HepG2 (cell line): ENCODE data around the gene HPDL. TPM values are rescaled to one million over a fixed set of nuclear protein-coding genes. Genes with fewer than 3 reads are reported as not detected.

ENCODE experiments used
- ATAC-seq: fragments of 200-7000 bp; cut with Tn5 transposase; 3 replicates; pipeline ENCODE4 v1.9.1; 2020; ENCODE audit warnings: mild to moderate bottlenecking, moderate library complexity
- BruUV-seq: library from RNA; stranded (reverse); fragments of 400-500 nt; replicated peaks from 2 replicates; lab custom pipeline; 2021; lab: Mats Ljungman, UMichigan
- CTCF ChIA-PET: fragments of 300-600 bp; formaldehyde crosslinking; extraction: SDS; loops from one replicate; lab custom pipeline; 2021; ENCODE audit warnings: low total read pairs, inconsistent platforms, low intra/inter-chr PET ratio; lab: Yijun Ruan, JAX
- POLR2A ChIA-PET: fragments of 350-600 bp; sonication (Branson Sonifier 250); formaldehyde crosslinking; loops from one replicate; lab custom pipeline; 2020; ENCODE audit warnings: antibody characterized with exemption, inconsistent platforms; lab: Yijun Ruan, JAX
- DNase-seq: peaks from one replicate; pipeline ENCODE4 v3.0.0-alpha.2; 2015; ENCODE audit warnings: low spot score
- FAIRE-seq: peaks from 3 replicates; lab custom pipeline; 2011; peaks lifted over from hg19 to GRCh38; lab: Jason Lieb, UNC
- H2AFZ ChIP-seq: one replicate; pipeline ENCODE4 v1.6.1; 2011; ENCODE audit warnings: low read length, inconsistent platforms
- H3K27ac ChIP-seq: fragments of 300-600 bp; 3 replicates; pipeline ENCODE4 v1.8.0; 2011; ENCODE audit warnings: mixed run types, mild to moderate bottlenecking, mixed read lengths, low read length, inconsistent platforms; ENCODE audit not compliant: insufficient read depth; ENCODE audit errors: extremely low read length
- H3K27me3 ChIP-seq, 2 experiments: fragments of 200-600 bp in 1 of 2; 2 replicates in 1 of 2; 3 replicates in 1 of 2; pipeline versions ENCODE4 v1.6.0 to v1.8.0; 2011; ENCODE audit warnings: low read length in 2 of 2, mild to moderate bottlenecking in 2 of 2, moderate library complexity in 2 of 2, inconsistent platforms in 1 of 2; ENCODE audit not compliant: insufficient read depth in 2 of 2, control insufficient read depth in 1 of 2
- H3K36me3 ChIP-seq, 2 experiments: fragments of 200-600 bp in 1 of 2; replicated peaks in 1 of 2; 2 replicates in 1 of 2; 3 replicates in 1 of 2; pipeline versions ENCODE4 v1.5.1 to v1.8.0; 2011; ENCODE audit warnings: low read length in 2 of 2, inconsistent platforms in 1 of 2; ENCODE audit not compliant: insufficient read depth in 2 of 2, control insufficient read depth in 1 of 2
- H3K4me1 ChIP-seq: 2 replicates; pipeline ENCODE4 v1.5.1; 2012; ENCODE audit warnings: low read length, inconsistent platforms; ENCODE audit not compliant: insufficient read depth
- H3K4me2 ChIP-seq: 2 replicates; pipeline ENCODE4 v1.6.0; 2011; ENCODE audit warnings: low read depth, low read length, inconsistent platforms
- H3K4me3 ChIP-seq, 3 experiments: fragments of 200-600 bp in 1 of 3; sonication (generic), shearing (Covaris generic) in 1 of 3; replicated peaks in 1 of 3; 2 replicates each; pipeline ENCODE4 v1.5.1; 2011 to 2016; ENCODE audit warnings: low read length in 3 of 3, inconsistent platforms in 2 of 3, low read depth in 2 of 3, mild to moderate bottlenecking in 2 of 3, control low read depth in 1 of 3, mixed read lengths in 1 of 3; ENCODE audit not compliant: insufficient read depth in 1 of 3
- H3K79me2 ChIP-seq: one replicate; pipeline ENCODE4 v1.6.1; 2011; ENCODE audit warnings: low read length, inconsistent platforms; ENCODE audit not compliant: insufficient read depth
- H3K9ac ChIP-seq: 2 replicates; pipeline ENCODE4 v1.6.0; 2011; ENCODE audit warnings: mild to moderate bottlenecking, low read depth, low read length, inconsistent platforms; ENCODE audit not compliant: insufficient read depth
- H3K9me3 ChIP-seq: 2 replicates; pipeline ENCODE4 v1.5.1; 2012; ENCODE audit warnings: mild to moderate bottlenecking, low read length
- H4K20me1 ChIP-seq: 2 replicates; pipeline ENCODE4 v1.6.0; 2011; ENCODE audit warnings: inconsistent platforms, mild to moderate bottlenecking, low read length, moderate library complexity; ENCODE audit not compliant: insufficient read depth
- AGO2 ChIP-seq: fragments of 200-400 bp; formaldehyde crosslinking; optimal IDR thresholded peaks from 2 replicates; pipeline ENCODE3; 2017; ENCODE audit warnings: mild to moderate bottlenecking, low read depth, low read length, moderate library complexity
- ARID2 ChIP-seq: sonication (generic); formaldehyde crosslinking; IDR thresholded peaks from 2 replicates; pipeline ENCODE4 v1.8.1; 2022; ENCODE audit warnings: mild to moderate bottlenecking, missing genetic modification reagents, borderline replicate concordance
- DNMT3B ChIP-seq: conservative IDR thresholded peaks from 2 replicates; pipeline ENCODE4 v1.6.1; 2016; ENCODE audit warnings: missing biosample characterization, control low read depth
- HNF1B ChIP-seq: sonication (generic); formaldehyde crosslinking; IDR thresholded peaks from 2 replicates; pipeline ENCODE4 v1.5.1; 2020; ENCODE audit warnings: mild to moderate bottlenecking, moderate library complexity, missing genetic modification reagents
- MXD4 ChIP-seq: IDR thresholded peaks from 2 replicates; pipeline ENCODE4 v1.6.1; 2016; ENCODE audit warnings: mild to moderate bottlenecking, missing biosample characterization, missing genetic modification reagents
- NR0B2 ChIP-seq: sonication (generic); formaldehyde crosslinking; IDR thresholded peaks from 2 replicates; pipeline ENCODE4 v1.4.0; 2020; ENCODE audit warnings: mild to moderate bottlenecking, missing genetic modification reagents
- POLR2A ChIP-seq, 2 experiments: IDR thresholded peaks; 2 replicates each; pipeline ENCODE4 v1.6.1; 2011; ENCODE audit warnings: low read depth in 2 of 2, low read length in 2 of 2, mild to moderate bottlenecking in 1 of 2, moderate library complexity in 1 of 2; ENCODE audit not compliant: insufficient read depth in 1 of 2
- RBM22 ChIP-seq: fragments of 200-400 bp; formaldehyde crosslinking; optimal IDR thresholded peaks from 2 replicates; pipeline ENCODE3; 2017; ENCODE audit warnings: mild to moderate bottlenecking, low read length, moderate library complexity
- SIX4 ChIP-seq: sonication (generic); formaldehyde crosslinking; IDR thresholded peaks from 2 replicates; pipeline ENCODE4 v1.4.0; 2020; ENCODE audit warnings: missing genetic modification reagents
- SNAPC2 ChIP-seq: sonication (generic); formaldehyde crosslinking; IDR thresholded peaks from 2 replicates; pipeline ENCODE4 v1.8.1; 2022; ENCODE audit warnings: mild to moderate bottlenecking, missing genetic modification reagents
- ZBTB3 ChIP-seq: sonication (generic); formaldehyde crosslinking; IDR thresholded peaks from 2 replicates; pipeline ENCODE4 v1.4.0; 2020; ENCODE audit warnings: low read depth, mild to moderate bottlenecking, moderate library complexity, missing genetic modification reagents, borderline replicate concordance
- ZFX ChIP-seq: sonication (generic); formaldehyde crosslinking; IDR thresholded peaks from 2 replicates; pipeline ENCODE4 v1.4.0; 2020; ENCODE audit warnings: mild to moderate bottlenecking, low read depth, missing genetic modification reagents, moderate library complexity
- ZNF572 ChIP-seq: sonication (generic); formaldehyde crosslinking; IDR thresholded peaks from 2 replicates; pipeline ENCODE4 v1.5.1; 2020; ENCODE audit warnings: mild to moderate bottlenecking, missing genetic modification reagents
- ZNF660 ChIP-seq: sonication (generic); formaldehyde crosslinking; IDR thresholded peaks from 2 replicates; pipeline ENCODE4 v1.5.1; 2020; ENCODE audit warnings: mild to moderate bottlenecking, low read depth, missing genetic modification reagents, borderline replicate concordance
- ZNF747 ChIP-seq: sonication (generic); formaldehyde crosslinking; IDR thresholded peaks from 2 replicates; pipeline ENCODE4 v1.8.1; 2023; ENCODE audit warnings: missing genetic modification reagents, mild to moderate bottlenecking, borderline replicate concordance
- ZNF788 ChIP-seq: sonication (generic); formaldehyde crosslinking; IDR thresholded peaks from 2 replicates; pipeline ENCODE4 v1.5.0; 2020; ENCODE audit warnings: mild to moderate bottlenecking, missing genetic modification reagents, borderline replicate concordance
- ZSCAN30 ChIP-seq: sonication (generic); formaldehyde crosslinking; IDR thresholded peaks from 2 replicates; pipeline ENCODE4 v1.5.0; 2020; ENCODE audit warnings: mild to moderate bottlenecking, missing genetic modification reagents
- WGBS: methylation state at CpG from one replicate; pipeline ENCODE4 v1.1.6; 2017; ENCODE audit warnings: low lambda C conversion rate; 5-methylcytosine and 5-hydroxymethylcytosine counted together
- in situ Hi-C: cut with HindIII; loops from 2 replicates; pipeline ENCODE4 v1.10.0; 2017; ENCODE audit warnings: low pct_unique_long_range_greater_than_20kb; ENCODE audit not compliant: extremely low pct_ligation_motif_present
- intact Hi-C: fragments of 100-400 bp; cut with micrococcal nuclease; formaldehyde crosslinking; loops from one replicate; pipeline ENCODE4 v1.10.0; 2022; ENCODE audit not compliant: unreplicated experiment
- polyA plus RNA-seq, 8 experiments: library from polyadenylated mRNA; depleted of rRNA in 3 of 8; stranded (reverse) in 7 of 8; unstranded in 1 of 8; fragments of >200 nt; fragmentation: Illumina TruSeq in 4 of 8; extraction: Trizol in 4 of 8; gene quantifications; 2 replicates each; pipeline versions ENCODE4 v1.2.1 to v1.2.3, GENCODE V29; 2011 to 2016; ENCODE audit warnings: low read depth in 4 of 8, missing spikeins in 1 of 8, mixed read lengths in 1 of 8; ENCODE audit not compliant: insufficient read depth in 1 of 8
- total RNA-seq, 5 experiments: library from RNA; depleted of rRNA; stranded (reverse); fragments of >200 nt; fragmentation: Illumina TruSeq; extraction: Trizol; gene quantifications; 2 replicates each; pipeline ENCODE4 v1.2.3, GENCODE V29; 2016; ENCODE audit warnings: low read depth in 1 of 5
- TF ChIP-seq, protein P1 (sequence below): sonication (generic); formaldehyde crosslinking; IDR thresholded peaks from 2 replicates; pipeline ENCODE4 v1.5.0; 2020; ENCODE audit warnings: mild to moderate bottlenecking, missing genetic modification reagents, moderate library complexity

HPDL gene
- total and polyA plus RNA-seq, 2 of the 13 experiments (the other 11 are each of a cell fraction or from before 2014, with no cell fraction given): not detected

- Histone ChIP-seq H3K9me3 (no peaks in the 10 kb centered on the region), H3K27me3 (no peaks in the 10 kb centered on the region; a peak in 1 of 5 replicates), H4K20me1 (no peaks in the 10 kb centered on the region), H3K9ac (peak overlapping the region; percentile 87), H2AFZ (no peak overlapping the region), H3K4me1 (peaks cover 49% of the 10 kb centered on the region), H3K4me2 (peak overlapping the region; percentile 88), H3K36me3 (peaks cover 15 to 36% of the 10 kb centered on the region in 2 experiments), H3K79me2 (peaks cover 27% of the 10 kb centered on the region), H3K27ac (peak overlapping the region; percentile 91), H3K4me3 (peak overlapping the region; percentile 68 to 83 (median 80))
- intact Hi-C loops: loop anchor here (5.0 kb wide), 1 partner anchor 151 kb away; the partner anchor contains the start of gene TESK2
- ATAC-seq (0 out of 3 replicates have a peak, but pooled peaks have one; percentile 2), DNase-seq (peak; percentile 18), FAIRE-seq (peak; percentile 28)
- POLR2A ChIA-PET: interaction anchor here (0.7 to 8.4 kb wide), 23 partner anchors 9 to 566 kb away, joined by 3 to 159 read pairs (median 10); partner anchors contain the start of genes AKR1A1, BTBD19, CCDC163 and EIF2B3
- no TSS peak for BruUV-seq
- 6% methylated on average over 6 of the region's 6 CpGs for WGBS
- in situ Hi-C loops: no loop called here
- CTCF ChIA-PET: no interaction called here
- TF ChIP-seq ZFX (CRISPR knock-in tag): no peak
- 0 out of 2 replicates have a peak, but pooled peaks have one; percentile 42 for TF ChIP-seq ZNF660 (CRISPR knock-in tag)
- 0 out of 2 replicates have a peak, but pooled peaks have one; percentile 19 for TF ChIP-seq ZSCAN30 (CRISPR knock-in tag)
- no peak for TF ChIP-seq NR0B2 (CRISPR knock-in tag)
- TF ChIP-seq HNF1B (CRISPR knock-in tag): 0 out of 2 replicates have a peak, but pooled peaks have one; percentile 15
- TF ChIP-seq ZBTB3: no peak
- peak; percentile 11; the same call in 1 of the 2 replicates for TF ChIP-seq MXD4 (CRISPR knock-in tag)
- no peak for TF ChIP-seq SIX4
- TF ChIP-seq AGO2: no peak
- 0 out of 2 replicates have a peak, but pooled peaks have one; percentile 30 for TF ChIP-seq SNAPC2
- peak; percentile 14 for TF ChIP-seq RBM22
- 0 out of 2 replicates have a peak, but pooled peaks have one; percentile 14 for TF ChIP-seq ZNF747 (CRISPR knock-in tag)
- 0 out of 2 replicates have a peak, but pooled peaks have one; percentile 27 for TF ChIP-seq ARID2 (CRISPR knock-in tag)
- peak in 1 of 2 experiments; percentile 27; a peak in 1 of 4 replicates for TF ChIP-seq POLR2A (IDR thresholded peaks at IDR 0.05; ENCODE audit: insufficient read depth in 1 of 2, low read depth in 2 of 2, low read length in 2 of 2)
- 0 out of 2 replicates have a peak, but pooled peaks have one; percentile 41 for TF ChIP-seq ZNF572 (CRISPR knock-in tag)
- TF ChIP-seq, protein P1, sequence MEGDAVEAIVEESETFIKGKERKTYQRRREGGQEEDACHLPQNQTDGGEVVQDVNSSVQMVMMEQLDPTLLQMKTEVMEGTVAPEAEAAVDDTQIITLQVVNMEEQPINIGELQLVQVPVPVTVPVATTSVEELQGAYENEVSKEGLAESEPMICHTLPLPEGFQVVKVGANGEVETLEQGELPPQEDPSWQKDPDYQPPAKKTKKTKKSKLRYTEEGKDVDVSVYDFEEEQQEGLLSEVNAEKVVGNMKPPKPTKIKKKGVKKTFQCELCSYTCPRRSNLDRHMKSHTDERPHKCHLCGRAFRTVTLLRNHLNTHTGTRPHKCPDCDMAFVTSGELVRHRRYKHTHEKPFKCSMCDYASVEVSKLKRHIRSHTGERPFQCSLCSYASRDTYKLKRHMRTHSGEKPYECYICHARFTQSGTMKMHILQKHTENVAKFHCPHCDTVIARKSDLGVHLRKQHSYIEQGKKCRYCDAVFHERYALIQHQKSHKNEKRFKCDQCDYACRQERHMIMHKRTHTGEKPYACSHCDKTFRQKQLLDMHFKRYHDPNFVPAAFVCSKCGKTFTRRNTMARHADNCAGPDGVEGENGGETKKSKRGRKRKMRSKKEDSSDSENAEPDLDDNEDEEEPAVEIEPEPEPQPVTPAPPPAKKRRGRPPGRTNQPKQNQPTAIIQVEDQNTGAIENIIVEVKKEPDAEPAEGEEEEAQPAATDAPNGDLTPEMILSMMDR: peak; percentile 58
- 0 out of 2 replicates have a peak, but pooled peaks have one; percentile 37 for TF ChIP-seq ZNF788
- TF ChIP-seq DNMT3B (CRISPR knock-in tag): no peak
Observed at GRCh38 chr1:45340816-45341466, 14.2 kb downstream of the HPDL start.
